NB4 (cell line): Measurements from ENCODE around the gene ROBO3.

ENCODE experiments used
- DNase-seq: peaks from one replicate; pipeline ENCODE4 v3.0.0; 2010; ENCODE audit warnings: low read depth
- H3K4me3 ChIP-seq: one replicate; pipeline ENCODE4 v1.5.1; 2011; ENCODE audit warnings: mild to moderate bottlenecking, low read depth, low read length, moderate library complexity
- MAX ChIP-seq: IDR thresholded peaks from 2 replicates; pipeline ENCODE4 v1.6.1; 2011; ENCODE audit warnings: low read depth, low read length
- MYC ChIP-seq: IDR thresholded peaks from 2 replicates; pipeline ENCODE4 v1.6.1; 2011; ENCODE audit warnings: low read depth, low read length
- POLR2A ChIP-seq: IDR thresholded peaks from 2 replicates; pipeline ENCODE4 v1.6.1; 2011; ENCODE audit warnings: mild to moderate bottlenecking; ENCODE audit not compliant: insufficient read length; ENCODE audit errors: extremely low read depth
- TF ChIP-seq, protein P1 (sequence below): IDR thresholded peaks from one replicate; pipeline ENCODE4 v1.5.1; 2012; ENCODE audit warnings: low read depth, low read length

ROBO3 gene

DNA sequence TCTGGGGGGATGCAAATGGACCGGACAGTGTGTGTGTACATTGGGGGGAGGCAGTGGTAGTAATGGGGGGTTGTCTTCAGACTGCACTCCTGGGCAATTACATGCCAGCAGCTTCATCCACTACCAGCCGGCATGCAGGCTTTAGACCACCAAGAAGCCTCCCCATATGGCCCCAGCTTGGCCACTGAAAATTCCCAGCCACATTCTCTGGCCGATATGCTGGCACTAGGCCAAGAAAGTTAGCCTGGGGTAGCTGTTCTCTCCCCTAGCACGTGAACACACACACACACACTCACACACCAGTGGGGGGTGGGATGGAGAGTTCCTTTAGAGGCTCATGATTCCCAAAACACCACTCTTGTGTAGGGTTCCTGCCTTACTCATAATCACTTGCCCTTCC lies 3.6 kb upstream of the ROBO3 start:
- TF ChIP-seq POLR2A = no peak
- TF ChIP-seq, protein P1, sequence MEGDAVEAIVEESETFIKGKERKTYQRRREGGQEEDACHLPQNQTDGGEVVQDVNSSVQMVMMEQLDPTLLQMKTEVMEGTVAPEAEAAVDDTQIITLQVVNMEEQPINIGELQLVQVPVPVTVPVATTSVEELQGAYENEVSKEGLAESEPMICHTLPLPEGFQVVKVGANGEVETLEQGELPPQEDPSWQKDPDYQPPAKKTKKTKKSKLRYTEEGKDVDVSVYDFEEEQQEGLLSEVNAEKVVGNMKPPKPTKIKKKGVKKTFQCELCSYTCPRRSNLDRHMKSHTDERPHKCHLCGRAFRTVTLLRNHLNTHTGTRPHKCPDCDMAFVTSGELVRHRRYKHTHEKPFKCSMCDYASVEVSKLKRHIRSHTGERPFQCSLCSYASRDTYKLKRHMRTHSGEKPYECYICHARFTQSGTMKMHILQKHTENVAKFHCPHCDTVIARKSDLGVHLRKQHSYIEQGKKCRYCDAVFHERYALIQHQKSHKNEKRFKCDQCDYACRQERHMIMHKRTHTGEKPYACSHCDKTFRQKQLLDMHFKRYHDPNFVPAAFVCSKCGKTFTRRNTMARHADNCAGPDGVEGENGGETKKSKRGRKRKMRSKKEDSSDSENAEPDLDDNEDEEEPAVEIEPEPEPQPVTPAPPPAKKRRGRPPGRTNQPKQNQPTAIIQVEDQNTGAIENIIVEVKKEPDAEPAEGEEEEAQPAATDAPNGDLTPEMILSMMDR = no peak
- TF ChIP-seq MAX = no peak
- no peak for TF ChIP-seq MYC
- no peak overlapping the region for H3K4me3 ChIP-seq
- DNase-seq = no peak

- DNase-seq = no peak
- no peak overlapping the region for H3K4me3 ChIP-seq
- TF ChIP-seq, protein P1 = no peak
- no peak for TF ChIP-seq MAX
- no peak for TF ChIP-seq MYC
- no peak for TF ChIP-seq POLR2A
These were observed 2.0 kb upstream of the ROBO3 start for GRCh38 chr11:124863137-124863825.

- DNase-seq = no peak
- no peak overlapping the region for H3K4me3 ChIP-seq
- TF ChIP-seq MYC (no peak), POLR2A (no peak), MAX (no peak)
- TF ChIP-seq, protein P1 = no peak
These were observed 1.4 kb upstream of the ROBO3 start for GRCh38 chr11:124863826-124864165.

- TF ChIP-seq, protein P1 = no peak
- TF ChIP-seq MYC = no peak
- TF ChIP-seq MAX = no peak
- TF ChIP-seq POLR2A = no peak
- H3K4me3 ChIP-seq = no peak overlapping the region
- no peak for DNase-seq
These were observed 898 bp upstream of the ROBO3 start for GRCh38 chr11:124864176-124864891.

- no peak overlapping the region for H3K4me3 ChIP-seq
- TF ChIP-seq MAX = no peak
- no peak for TF ChIP-seq POLR2A
- TF ChIP-seq, protein P1 = no peak
- no peak for TF ChIP-seq MYC
- no peak for DNase-seq
These were observed 396 bp upstream of the ROBO3 start for GRCh38 chr11:124864892-124865180.
